ENCODE measurements around the gene RPS6KC1. TPM values are rescaled to one million over a fixed set of nuclear protein-coding genes. Genes with fewer than 3 reads are reported as not detected.

RPS6KC1 gene
- polyA plus RNA-seq, 1 donor (not counting 4 experiments of a cell fraction or from before 2014, with no cell fraction given): 13.0 TPM

DNA sequence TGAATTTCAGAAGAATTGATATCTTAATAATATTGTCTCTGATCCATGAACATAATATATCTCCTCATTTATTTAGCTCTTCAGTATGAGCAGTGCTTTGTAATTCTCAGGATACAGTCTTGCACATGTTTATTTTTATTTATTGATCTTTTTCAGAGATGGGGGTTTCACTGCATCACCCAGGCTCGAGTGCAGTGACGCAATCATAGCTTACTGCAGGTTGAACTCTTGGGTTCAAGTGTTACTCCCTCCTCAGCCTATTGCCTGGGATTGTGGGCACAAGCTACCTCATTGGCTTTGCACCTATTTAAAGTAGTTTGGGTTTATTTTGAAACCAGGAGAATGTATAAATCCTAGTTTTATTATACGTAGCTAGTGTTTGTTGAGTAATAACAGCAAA lies 4.7 kb downstream of the RPS6KC1 start:
- dilution Hi-C loops (cut with MboI; ENCODE audit: extremely low pct_ligation_motif_present, low sequenced_read_pairs): no loop called here
- TF ChIP-seq, protein P1, sequence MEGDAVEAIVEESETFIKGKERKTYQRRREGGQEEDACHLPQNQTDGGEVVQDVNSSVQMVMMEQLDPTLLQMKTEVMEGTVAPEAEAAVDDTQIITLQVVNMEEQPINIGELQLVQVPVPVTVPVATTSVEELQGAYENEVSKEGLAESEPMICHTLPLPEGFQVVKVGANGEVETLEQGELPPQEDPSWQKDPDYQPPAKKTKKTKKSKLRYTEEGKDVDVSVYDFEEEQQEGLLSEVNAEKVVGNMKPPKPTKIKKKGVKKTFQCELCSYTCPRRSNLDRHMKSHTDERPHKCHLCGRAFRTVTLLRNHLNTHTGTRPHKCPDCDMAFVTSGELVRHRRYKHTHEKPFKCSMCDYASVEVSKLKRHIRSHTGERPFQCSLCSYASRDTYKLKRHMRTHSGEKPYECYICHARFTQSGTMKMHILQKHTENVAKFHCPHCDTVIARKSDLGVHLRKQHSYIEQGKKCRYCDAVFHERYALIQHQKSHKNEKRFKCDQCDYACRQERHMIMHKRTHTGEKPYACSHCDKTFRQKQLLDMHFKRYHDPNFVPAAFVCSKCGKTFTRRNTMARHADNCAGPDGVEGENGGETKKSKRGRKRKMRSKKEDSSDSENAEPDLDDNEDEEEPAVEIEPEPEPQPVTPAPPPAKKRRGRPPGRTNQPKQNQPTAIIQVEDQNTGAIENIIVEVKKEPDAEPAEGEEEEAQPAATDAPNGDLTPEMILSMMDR (optimal IDR thresholded peaks at IDR 0.05 in 1 of 3, IDR thresholded peaks at IDR 0.05 in 1 of 3, conservative IDR thresholded peaks at IDR 0.05 in 1 of 3; ENCODE audit: extremely low read depth in 1 of 3, insufficient read depth in 2 of 3, low read length in 3 of 3): no peak
- TF ChIP-seq EZH2 (IDR thresholded peaks at IDR 0.05; ENCODE audit: low read length): no peak

DNA sequence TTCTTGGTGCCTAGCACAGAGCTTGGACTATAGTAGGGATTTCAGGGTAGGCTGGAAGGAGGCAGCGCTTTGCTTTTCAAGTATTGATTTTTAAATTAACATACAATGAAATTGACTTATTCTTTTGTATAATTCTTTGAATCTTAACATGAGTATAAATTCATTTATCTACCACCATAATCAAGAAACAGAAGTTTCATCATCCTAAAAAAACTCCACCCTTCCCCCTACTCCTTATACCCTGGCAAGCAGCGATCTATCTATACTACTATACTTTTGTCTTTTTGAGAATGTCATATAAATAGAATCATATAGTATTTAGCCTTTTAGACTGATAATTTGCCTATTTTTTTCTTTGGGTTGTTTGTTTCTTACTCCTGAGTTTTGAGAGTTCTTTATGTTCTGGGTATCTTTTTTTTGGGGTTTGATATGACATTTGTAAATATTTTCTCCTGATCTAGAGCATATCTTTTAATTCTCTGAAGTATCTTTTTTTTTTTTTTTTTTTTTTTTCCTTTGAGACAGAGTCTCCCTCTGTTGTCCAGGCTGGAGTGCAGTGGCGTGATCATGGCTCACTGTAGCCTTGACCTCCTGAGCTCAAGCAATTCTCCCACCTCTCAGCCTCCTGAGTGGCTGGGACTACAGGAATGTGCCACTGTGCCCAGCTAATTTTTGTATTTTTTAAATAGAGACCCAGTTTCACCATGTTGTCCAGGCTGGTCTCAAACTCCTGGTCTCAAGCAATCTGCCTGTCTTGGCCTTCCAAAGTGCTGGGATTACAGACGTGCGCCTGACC lies 6.4 kb downstream of the RPS6KC1 start:
- no peaks in the 10 kb centered on the region for H4K20me1 ChIP-seq (ENCODE audit: control insufficient read depth, extremely low read depth, insufficient read depth, low read length)
- no peaks in the 10 kb centered on the region for H3K9me1 ChIP-seq (ENCODE audit: control insufficient read depth, extremely low read depth, insufficient read depth, low read length)
- no peak overlapping the region for H3K4me2 ChIP-seq (ENCODE audit: control insufficient read depth, extremely low read depth, insufficient read depth, low read depth, low read length)
- no peak overlapping the region for H3K9ac ChIP-seq (ENCODE audit: control insufficient read depth, extremely low read depth, insufficient read depth, low read length)
- H2AFZ ChIP-seq (ENCODE audit: control insufficient read depth, low read length): no peak overlapping the region
- no peak for DNase-seq (ENCODE audit: low read depth, low spot score)
- no peak for TF ChIP-seq EZH2 (IDR thresholded peaks at IDR 0.05; ENCODE audit: low read length)
- TF ChIP-seq, protein P1 (optimal IDR thresholded peaks at IDR 0.05 in 1 of 3, IDR thresholded peaks at IDR 0.05 in 1 of 3, conservative IDR thresholded peaks at IDR 0.05 in 1 of 3; ENCODE audit: extremely low read depth in 1 of 3, insufficient read depth in 2 of 3, low read length in 3 of 3): no peak
- peaks cover 12% of the 10 kb centered on the region for H3K4me1 ChIP-seq (ENCODE audit: control insufficient read depth, extremely low read depth, insufficient read depth, low read length)
- dilution Hi-C loops (cut with MboI; ENCODE audit: extremely low pct_ligation_motif_present, low sequenced_read_pairs): no loop called here
- no peaks in the 10 kb centered on the region for H3K36me3 ChIP-seq (ENCODE audit: control insufficient read depth in 2 of 2, extremely low read depth in 1 of 2, insufficient read depth in 2 of 2, low read length in 2 of 2)
- H3K79me2 ChIP-seq (ENCODE audit: control insufficient read depth, insufficient read depth, low read length): peaks cover 44% of the 10 kb centered on the region
- FAIRE-seq: no peak
- no peaks in the 10 kb centered on the region for H3K9me3 ChIP-seq (ENCODE audit: control insufficient read depth, low read depth, low read length)
- no peak overlapping the region for H3K27ac ChIP-seq (ENCODE audit: control insufficient read depth, insufficient read depth, low read length)
- no peaks in the 10 kb centered on the region for H3K27me3 ChIP-seq (ENCODE audit: control insufficient read depth, extremely low read depth, insufficient read depth, low read length)
- no peak overlapping the region for H3K4me3 ChIP-seq (ENCODE audit: control insufficient read depth in 2 of 3, extremely low read depth in 1 of 3, insufficient read depth in 2 of 3, low read depth in 1 of 3, low read length in 3 of 3)

More for the DNA sequence above, 4.7 kb downstream of the RPS6KC1 start:
- H3K27ac ChIP-seq (ENCODE audit: control insufficient read depth, insufficient read depth, low read length): no peak overlapping the region
- DNase-seq (ENCODE audit: low read depth, low spot score) (no peak), FAIRE-seq (no peak)
- H3K9me3 ChIP-seq (ENCODE audit: control insufficient read depth, low read depth, low read length): no peaks in the 10 kb centered on the region
- H3K9ac ChIP-seq (ENCODE audit: control insufficient read depth, extremely low read depth, insufficient read depth, low read length): no peak overlapping the region
- no peaks in the 10 kb centered on the region for H3K9me1 ChIP-seq (ENCODE audit: control insufficient read depth, extremely low read depth, insufficient read depth, low read length)
- no peak overlapping the region for H2AFZ ChIP-seq (ENCODE audit: control insufficient read depth, low read length)
- H3K27me3 ChIP-seq (ENCODE audit: control insufficient read depth, extremely low read depth, insufficient read depth, low read length): no peaks in the 10 kb centered on the region
- no peak overlapping the region for H3K4me3 ChIP-seq (ENCODE audit: control insufficient read depth in 2 of 3, extremely low read depth in 1 of 3, insufficient read depth in 2 of 3, low read depth in 1 of 3, low read length in 3 of 3)
- H4K20me1 ChIP-seq (ENCODE audit: control insufficient read depth, extremely low read depth, insufficient read depth, low read length): no peaks in the 10 kb centered on the region
- no peaks in the 10 kb centered on the region for H3K36me3 ChIP-seq (ENCODE audit: control insufficient read depth in 2 of 2, extremely low read depth in 1 of 2, insufficient read depth in 2 of 2, low read length in 2 of 2)
- H3K4me1 ChIP-seq (ENCODE audit: control insufficient read depth, extremely low read depth, insufficient read depth, low read length): peaks cover 20% of the 10 kb centered on the region
- H3K79me2 ChIP-seq (ENCODE audit: control insufficient read depth, insufficient read depth, low read length): peaks cover 49% of the 10 kb centered on the region
- no peak overlapping the region for H3K4me2 ChIP-seq (ENCODE audit: control insufficient read depth, extremely low read depth, insufficient read depth, low read depth, low read length)

All from keratinocyte (primary cell).